SU-DHL-6 (cell line): ENCODE results near the gene EMX1.

ENCODE experiments used
- CTCF ChIP-seq: fragments of 200-600 bp; sonication (generic); IDR thresholded peaks from one replicate; pipeline ENCODE4 v1.5.1; 2017; ENCODE audit warnings: antibody characterized with exemption, mild to moderate bottlenecking, low read length, moderate library complexity; ENCODE audit not compliant: insufficient read depth, poor library complexity, severe bottlenecking
- EZH2phosphoT487 ChIP-seq: fragments of 200-600 bp; sonication (generic), shearing (Covaris generic); conservative IDR thresholded peaks from 2 replicates; pipeline ENCODE4 v1.6.1; 2018; ENCODE audit warnings: mild to moderate bottlenecking, antibody characterized with exemption, low read length, moderate library complexity, mixed read lengths

DNA sequence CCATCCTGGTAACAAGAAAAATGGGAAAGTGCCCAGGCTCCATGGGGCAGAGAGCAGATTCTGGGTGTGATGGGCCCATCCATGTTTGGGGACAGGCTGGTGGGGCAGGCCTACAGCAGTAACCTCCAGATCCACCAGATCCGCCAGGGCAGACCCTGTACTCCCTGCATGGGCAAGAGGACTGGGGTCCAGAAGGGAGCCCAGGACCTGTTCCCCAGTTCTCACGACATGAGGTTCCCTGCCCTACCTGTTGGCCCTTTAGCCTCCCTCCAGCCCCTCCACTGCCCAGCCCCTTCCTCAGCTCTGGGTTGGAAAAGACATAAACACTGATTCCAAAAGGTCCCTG is 38.7 kb downstream of the EMX1 start:
- no peak for TF ChIP-seq CTCF
- TF ChIP-seq EZH2phosphoT487 = no peak
